ENCODE results near the gene HNRNPDL. TPM values are rescaled to one million over a fixed set of nuclear protein-coding genes. Genes with fewer than 3 reads are reported as not detected.

HNRNPDL gene
- total and polyA plus RNA-seq, 12 donors: 129 to 184 (median 151) TPM

DNA sequence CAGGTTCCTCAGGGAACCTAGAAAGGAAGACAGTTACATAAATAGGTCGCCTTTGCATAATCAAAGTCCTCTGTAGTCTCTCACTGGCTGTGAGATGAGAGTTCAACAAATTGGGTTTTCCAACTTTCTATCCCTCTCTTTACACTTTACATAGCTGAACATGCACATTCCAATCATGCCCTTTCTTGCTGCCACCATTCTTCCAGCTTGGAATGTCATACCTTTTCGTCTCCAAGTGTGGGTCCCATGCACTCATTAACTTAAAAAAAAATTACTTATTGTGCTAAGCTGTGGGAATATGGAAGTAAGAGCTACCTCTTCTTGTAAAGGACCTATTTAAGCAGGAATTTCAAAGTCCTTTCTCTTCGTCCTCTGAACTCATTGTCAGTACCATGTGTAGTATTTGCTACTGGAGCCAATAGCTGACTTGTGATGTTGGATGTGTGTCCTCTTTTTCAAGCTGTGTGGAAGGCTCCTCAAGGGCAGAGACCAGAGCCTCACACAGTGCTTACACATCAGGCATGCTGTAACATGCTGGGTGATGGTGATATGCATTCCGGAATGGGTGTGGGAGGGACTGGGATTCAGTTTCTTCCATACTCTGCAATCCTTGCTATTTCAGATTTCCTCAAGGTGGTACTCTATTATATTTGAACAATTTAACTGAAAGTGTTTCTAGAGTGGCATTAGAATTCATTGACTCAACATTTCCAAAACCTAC lies 7.2 kb upstream of the HNRNPDL start:
- H3K4me1 ChIP-seq: peaks cover 0 to 14% (median 0%) of the 10 kb centered on the region in 9 donors
- H3K36me3 ChIP-seq: peaks cover 0 to 25% (median 0%) of the 10 kb centered on the region in 9 donors
- no peaks in the 10 kb centered on the region for H3K9me3 ChIP-seq
- TF ChIP-seq CTCF (IDR thresholded peaks at IDR 0.05): no peak
- no peak for ATAC-seq
- no peak for DNase-seq
- H3K27me3 ChIP-seq: no peaks in the 10 kb centered on the region
- H3K27ac ChIP-seq: no peak overlapping the region
- no peak overlapping the region for H3K4me3 ChIP-seq
- intact Hi-C loops (cut with DNase I): loop anchor here in 3 of 10 donors (10.0 kb wide), 3 partner anchors 153 to 577 kb away; partner anchors contain the start of genes LIN54 (in 1 of the 3) and SEC31A (in 1 of the 3)
- 85 to 88% methylated on average over 4 of the region's 4 CpGs for WGBS, 2 donors

DNA sequence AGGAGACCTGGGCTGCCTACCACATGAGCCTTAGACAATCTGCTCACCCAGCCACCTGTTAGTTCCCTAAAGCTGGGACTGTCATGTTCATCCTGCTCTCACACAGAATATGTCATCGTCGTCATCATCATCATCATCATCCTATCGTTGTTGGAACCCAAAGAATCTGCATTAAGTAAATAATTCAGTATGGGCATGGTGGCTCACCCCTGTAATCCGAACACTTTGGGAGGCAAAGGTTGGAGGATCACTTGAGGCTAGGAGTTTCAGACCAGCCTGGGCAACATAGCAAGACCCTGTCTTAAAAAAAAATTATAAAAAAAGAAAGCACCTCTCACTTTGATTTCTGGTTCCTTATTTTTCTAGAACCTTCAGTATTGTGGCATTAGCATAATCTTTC lies 6.5 kb upstream of the HNRNPDL start:
- intact Hi-C loops (cut with DNase I): loop anchor here in 3 of 10 donors (10.0 kb wide), 3 partner anchors 152 to 578 kb away; partner anchors contain the start of genes LIN54 (in 1 of the 3) and SEC31A (in 1 of the 3)
- Histone ChIP-seq H3K4me3 (no peak overlapping the region), H3K36me3 (peaks cover 0 to 22% (median 0%) of the 10 kb centered on the region in 9 donors), H3K27me3 (no peaks in the 10 kb centered on the region), H3K4me1 (peaks cover 0 to 21% (median 5%) of the 10 kb centered on the region in 9 donors), H3K9me3 (no peaks in the 10 kb centered on the region), H3K27ac (no peak overlapping the region)
- DNase-seq: no peak
- no peak for TF ChIP-seq CTCF (IDR thresholded peaks at IDR 0.05)
- ATAC-seq: no peak
- WGBS, 2 donors: 97 to 98% methylated on average over 4 of the region's 4 CpGs

DNA sequence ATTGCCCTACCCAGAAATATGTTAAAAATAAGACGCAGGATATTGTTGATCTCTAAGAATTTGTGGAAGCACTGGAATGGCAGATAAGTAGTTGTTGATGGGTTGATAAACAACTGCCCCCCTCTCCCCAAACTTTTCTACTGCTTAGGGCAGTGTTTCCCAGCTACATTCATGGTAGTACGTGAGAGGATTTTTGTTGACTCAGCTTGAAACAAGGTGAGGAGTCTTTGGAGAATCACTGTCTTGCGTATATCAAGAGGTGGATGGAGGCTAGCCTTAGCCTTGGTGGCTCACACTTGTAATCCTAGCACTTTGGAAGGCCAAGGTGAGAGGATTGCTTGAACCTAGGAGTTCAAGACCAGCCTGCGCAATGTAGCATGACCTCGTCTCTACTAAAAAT lies 5.9 kb upstream of the HNRNPDL start:
- Histone ChIP-seq H3K9me3 (no peaks in the 10 kb centered on the region), H3K4me1 (peaks cover 3 to 27% (median 11%) of the 10 kb centered on the region in 9 donors), H3K27ac (no peak overlapping the region), H3K27me3 (no peaks in the 10 kb centered on the region), H3K4me3 (no peak overlapping the region), H3K36me3 (peaks cover 0 to 22% (median 0%) of the 10 kb centered on the region in 9 donors)
- DNase-seq (no peak), ATAC-seq (no peak)
- TF ChIP-seq CTCF (IDR thresholded peaks at IDR 0.05): no peak
- intact Hi-C loops (cut with DNase I): loop anchor here in 3 of 10 donors (10.0 kb wide), 3 partner anchors 151 to 579 kb away; partner anchors contain the start of genes LIN54 (in 1 of the 3) and SEC31A (in 1 of the 3)
- 94 to 95% methylated on average over 5 of the region's 5 CpGs for WGBS, 2 donors

DNA sequence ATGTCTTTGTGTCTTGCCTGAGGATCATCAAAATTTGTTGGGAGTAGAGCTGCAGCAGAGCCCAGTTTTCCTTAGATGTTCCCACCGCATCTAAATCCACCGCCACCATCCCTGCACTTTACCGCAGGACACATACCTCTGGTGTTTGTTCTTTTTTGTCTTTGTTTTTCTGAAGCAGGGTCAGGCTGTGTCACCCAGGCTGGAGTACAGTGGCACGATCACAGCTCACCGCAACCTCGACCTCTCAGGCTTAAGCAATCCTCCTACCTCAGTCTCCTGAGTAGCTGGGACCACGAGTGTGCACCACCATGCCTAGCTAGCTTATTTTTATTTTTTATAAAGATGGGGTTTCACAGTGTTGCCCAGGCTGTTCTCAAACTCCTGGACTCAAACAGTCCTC lies 4.7 kb upstream of the HNRNPDL start:
- Histone ChIP-seq H3K27me3 (no peaks in the 10 kb centered on the region), H3K36me3 (peaks cover 0 to 22% (median 0%) of the 10 kb centered on the region in 9 donors), H3K27ac (no peak overlapping the region), H3K9me3 (no peaks in the 10 kb centered on the region), H3K4me1 (peaks cover 3 to 29% (median 17%) of the 10 kb centered on the region in 9 donors), H3K4me3 (no peak overlapping the region)
- 96 to 99% methylated on average over 7 of the region's 7 CpGs for WGBS, 2 donors
- intact Hi-C loops (cut with DNase I): loop anchor here in 4 of 10 donors (5.0 to 10.0 kb wide), 4 partner anchors 63 to 580 kb away; partner anchors contain the start of genes HNRNPD (in 1 of the 4), LIN54 (in 1 of the 4) and SEC31A (in 1 of the 4)
- TF ChIP-seq CTCF (IDR thresholded peaks at IDR 0.05): no peak
- ATAC-seq (no peak), DNase-seq (no peak)

All from heart right ventricle (tissue), 16 donors.